Measurements from ENCODE around the gene USP4. TPM values are rescaled to one million over a fixed set of nuclear protein-coding genes. Genes with fewer than 3 reads are reported as not detected.
A peak's percentile ranks its signal among the peaks of the same experiment; 100 is the strongest.

Gene USP4
- total and polyA plus RNA-seq, 4 donors: 12.5 to 17.7 (median 14.9) TPM

DNA sequence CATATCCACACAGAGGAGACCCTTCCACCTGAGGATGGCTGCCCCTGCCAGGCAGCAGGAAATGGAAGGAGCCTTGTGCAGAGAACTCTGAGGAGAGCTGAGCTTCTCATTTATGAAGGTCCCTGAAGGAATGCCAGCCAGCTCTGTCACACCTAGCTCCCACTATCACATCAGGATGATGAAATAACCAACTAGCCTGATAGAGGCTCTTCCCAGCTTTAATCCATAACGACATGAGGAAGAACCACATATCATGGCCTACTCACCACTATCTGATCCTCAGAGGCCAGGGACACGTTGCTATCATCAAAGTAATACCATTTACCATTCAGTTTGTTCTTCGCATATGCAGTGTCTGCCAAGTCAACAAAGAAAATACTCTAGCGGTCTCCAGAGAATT lies 61.3 kb downstream of the USP4 start:
- Histone ChIP-seq H3K4me3 (ENCODE audit: low read depth in 1 of 3, low read length in 3 of 3) (no peak overlapping the region), H3K27me3 (ENCODE audit: control insufficient read depth in 4 of 4, insufficient read depth in 4 of 4, low read length in 3 of 4) (no peaks in the 10 kb centered on the region), H3K27ac (ENCODE audit: low read depth in 1 of 2, low read length in 2 of 2) (no peak overlapping the region), H3K9ac (ENCODE audit: low read depth in 1 of 2, low read length in 2 of 2) (no peak overlapping the region), H3K9me3 (ENCODE audit: control insufficient read depth in 4 of 4, low read length in 3 of 4) (no peaks in the 10 kb centered on the region), H3K4me1 (ENCODE audit: control insufficient read depth in 4 of 4, insufficient read depth in 4 of 4, low read length in 3 of 4) (peaks cover 0 to 9% (median 8%) of the 10 kb centered on the region in 4 donors), H3K36me3 (ENCODE audit: control insufficient read depth in 4 of 4, insufficient read depth in 3 of 4, low read depth in 1 of 4, low read length in 3 of 4) (peaks cover 11 to 22% (median 15%) of the 10 kb centered on the region in 4 donors)
- no peak for DNase-seq (ENCODE audit: low spot score)
- TF ChIP-seq SP1 (IDR thresholded peaks at IDR 0.05) (no peak), GABPA (IDR thresholded peaks at IDR 0.05 in 1 of 2, conservative IDR thresholded peaks at IDR 0.05 in 1 of 2) (no peak), FOXA1 (IDR thresholded peaks at IDR 0.05) (no peak), NR2F2 (IDR thresholded peaks at IDR 0.05) (no peak), HNF4G (IDR thresholded peaks at IDR 0.05) (no peak), TAF1 (conservative IDR thresholded peaks at IDR 0.05) (no peak)
- TF ChIP-seq, protein P1, sequence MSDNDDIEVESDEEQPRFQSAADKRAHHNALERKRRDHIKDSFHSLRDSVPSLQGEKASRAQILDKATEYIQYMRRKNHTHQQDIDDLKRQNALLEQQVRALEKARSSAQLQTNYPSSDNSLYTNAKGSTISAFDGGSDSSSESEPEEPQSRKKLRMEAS (IDR thresholded peaks at IDR 0.05): no peak
- TF ChIP-seq, protein P2, sequence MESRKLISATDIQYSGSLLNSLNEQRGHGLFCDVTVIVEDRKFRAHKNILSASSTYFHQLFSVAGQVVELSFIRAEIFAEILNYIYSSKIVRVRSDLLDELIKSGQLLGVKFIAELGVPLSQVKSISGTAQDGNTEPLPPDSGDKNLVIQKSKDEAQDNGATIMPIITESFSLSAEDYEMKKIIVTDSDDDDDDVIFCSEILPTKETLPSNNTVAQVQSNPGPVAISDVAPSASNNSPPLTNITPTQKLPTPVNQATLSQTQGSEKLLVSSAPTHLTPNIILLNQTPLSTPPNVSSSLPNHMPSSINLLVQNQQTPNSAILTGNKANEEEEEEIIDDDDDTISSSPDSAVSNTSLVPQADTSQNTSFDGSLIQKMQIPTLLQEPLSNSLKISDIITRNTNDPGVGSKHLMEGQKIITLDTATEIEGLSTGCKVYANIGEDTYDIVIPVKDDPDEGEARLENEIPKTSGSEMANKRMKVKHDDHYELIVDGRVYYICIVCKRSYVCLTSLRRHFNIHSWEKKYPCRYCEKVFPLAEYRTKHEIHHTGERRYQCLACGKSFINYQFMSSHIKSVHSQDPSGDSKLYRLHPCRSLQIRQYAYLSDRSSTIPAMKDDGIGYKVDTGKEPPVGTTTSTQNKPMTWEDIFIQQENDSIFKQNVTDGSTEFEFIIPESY (IDR thresholded peaks at IDR 0.05): no peak
- TF ChIP-seq, protein P3, sequence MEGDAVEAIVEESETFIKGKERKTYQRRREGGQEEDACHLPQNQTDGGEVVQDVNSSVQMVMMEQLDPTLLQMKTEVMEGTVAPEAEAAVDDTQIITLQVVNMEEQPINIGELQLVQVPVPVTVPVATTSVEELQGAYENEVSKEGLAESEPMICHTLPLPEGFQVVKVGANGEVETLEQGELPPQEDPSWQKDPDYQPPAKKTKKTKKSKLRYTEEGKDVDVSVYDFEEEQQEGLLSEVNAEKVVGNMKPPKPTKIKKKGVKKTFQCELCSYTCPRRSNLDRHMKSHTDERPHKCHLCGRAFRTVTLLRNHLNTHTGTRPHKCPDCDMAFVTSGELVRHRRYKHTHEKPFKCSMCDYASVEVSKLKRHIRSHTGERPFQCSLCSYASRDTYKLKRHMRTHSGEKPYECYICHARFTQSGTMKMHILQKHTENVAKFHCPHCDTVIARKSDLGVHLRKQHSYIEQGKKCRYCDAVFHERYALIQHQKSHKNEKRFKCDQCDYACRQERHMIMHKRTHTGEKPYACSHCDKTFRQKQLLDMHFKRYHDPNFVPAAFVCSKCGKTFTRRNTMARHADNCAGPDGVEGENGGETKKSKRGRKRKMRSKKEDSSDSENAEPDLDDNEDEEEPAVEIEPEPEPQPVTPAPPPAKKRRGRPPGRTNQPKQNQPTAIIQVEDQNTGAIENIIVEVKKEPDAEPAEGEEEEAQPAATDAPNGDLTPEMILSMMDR (IDR thresholded peaks at IDR 0.05; ENCODE audit: low read depth, low read length, missing input control): no peak
- TF ChIP-seq, protein P4, sequence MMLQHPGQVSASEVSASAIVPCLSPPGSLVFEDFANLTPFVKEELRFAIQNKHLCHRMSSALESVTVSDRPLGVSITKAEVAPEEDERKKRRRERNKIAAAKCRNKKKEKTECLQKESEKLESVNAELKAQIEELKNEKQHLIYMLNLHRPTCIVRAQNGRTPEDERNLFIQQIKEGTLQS (IDR thresholded peaks at IDR 0.05): no peak
- WGBS: 81% methylated on average over 4 of the region's 4 CpGs

DNA sequence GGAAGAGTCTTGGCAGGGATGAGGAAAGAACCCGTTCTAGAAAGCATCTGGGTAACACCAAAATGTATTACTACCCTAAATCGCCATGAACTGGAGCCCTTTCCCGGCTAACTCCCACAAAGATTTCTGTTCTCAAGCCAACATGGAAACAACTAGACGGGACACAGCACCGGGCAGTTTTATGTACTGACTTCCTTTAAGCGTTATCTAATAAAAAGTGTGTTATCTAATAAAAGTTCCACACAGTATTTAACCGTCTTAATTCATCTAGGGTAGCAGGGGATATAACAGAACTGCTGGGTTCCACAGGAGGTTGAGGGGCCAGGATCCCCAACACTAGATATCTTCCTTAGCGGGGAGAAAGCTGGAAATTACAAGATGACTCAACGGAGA lies 62.5 kb downstream of the USP4 start:
- H3K9me3 ChIP-seq (ENCODE audit: control insufficient read depth in 4 of 4, low read length in 3 of 4): no peaks in the 10 kb centered on the region
- TF ChIP-seq, protein P2 (IDR thresholded peaks at IDR 0.05): no peak
- peak in 1 of 2 donors; percentile 16 for TF ChIP-seq RXRA (IDR thresholded peaks at IDR 0.05)
- peaks cover 7 to 15% (median 11%) of the 10 kb centered on the region in 4 donors for H3K36me3 ChIP-seq (ENCODE audit: control insufficient read depth in 4 of 4, insufficient read depth in 3 of 4, low read depth in 1 of 4, low read length in 3 of 4)
- H3K9ac ChIP-seq (ENCODE audit: low read depth in 1 of 2, low read length in 2 of 2): peak overlapping the region; percentile 39 to 60
- H3K27me3 ChIP-seq (ENCODE audit: control insufficient read depth in 4 of 4, insufficient read depth in 4 of 4, low read length in 3 of 4): no peaks in the 10 kb centered on the region
- no peak for DNase-seq (ENCODE audit: low spot score)
- peaks cover 0 to 9% (median 8%) of the 10 kb centered on the region in 4 donors for H3K4me1 ChIP-seq (ENCODE audit: control insufficient read depth in 4 of 4, insufficient read depth in 4 of 4, low read length in 3 of 4)
- peak overlapping the region; percentile 71 to 74 for H3K27ac ChIP-seq (ENCODE audit: low read depth in 1 of 2, low read length in 2 of 2)
- peak overlapping the region in 2 of 3 donors; percentile 44 to 69 for H3K4me3 ChIP-seq (ENCODE audit: low read depth in 1 of 3, low read length in 3 of 3)
- 53% methylated on average over 9 of the region's 9 CpGs for WGBS

Measured in liver (tissue), 9 donors.